ENCODE data around the gene EML4.

DNA sequence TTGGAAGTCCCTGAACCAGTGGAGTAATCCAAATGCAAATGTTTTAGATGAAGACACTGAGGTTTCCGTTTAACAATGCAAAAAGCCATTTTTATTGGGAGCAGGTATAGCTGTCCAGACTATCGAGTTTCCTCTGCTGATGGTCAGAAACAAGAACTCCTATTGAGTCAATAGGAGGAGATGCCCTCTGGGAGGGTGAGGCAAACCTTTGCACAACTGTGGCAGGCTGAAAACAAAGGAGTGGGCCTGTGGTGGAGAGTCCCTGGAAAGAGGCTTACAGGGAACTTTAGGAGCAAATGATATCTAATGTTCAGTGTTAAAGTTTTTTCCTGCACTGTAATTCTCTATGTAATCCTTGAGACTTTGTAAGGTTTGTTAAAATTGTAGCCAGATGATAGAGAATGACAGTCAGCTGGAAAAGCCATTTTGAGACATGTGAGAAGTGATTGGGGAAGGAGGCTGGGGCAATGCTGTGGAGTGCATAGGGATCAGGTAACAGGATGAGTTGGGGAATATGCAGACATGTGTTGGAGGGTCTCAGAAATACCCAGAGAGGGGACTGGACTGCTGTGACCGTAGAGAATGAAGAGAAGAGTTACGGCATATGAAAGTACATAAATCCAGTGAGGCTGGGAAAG is 15.1 kb upstream of the EML4 start:
- TF ChIP-seq, protein P1, sequence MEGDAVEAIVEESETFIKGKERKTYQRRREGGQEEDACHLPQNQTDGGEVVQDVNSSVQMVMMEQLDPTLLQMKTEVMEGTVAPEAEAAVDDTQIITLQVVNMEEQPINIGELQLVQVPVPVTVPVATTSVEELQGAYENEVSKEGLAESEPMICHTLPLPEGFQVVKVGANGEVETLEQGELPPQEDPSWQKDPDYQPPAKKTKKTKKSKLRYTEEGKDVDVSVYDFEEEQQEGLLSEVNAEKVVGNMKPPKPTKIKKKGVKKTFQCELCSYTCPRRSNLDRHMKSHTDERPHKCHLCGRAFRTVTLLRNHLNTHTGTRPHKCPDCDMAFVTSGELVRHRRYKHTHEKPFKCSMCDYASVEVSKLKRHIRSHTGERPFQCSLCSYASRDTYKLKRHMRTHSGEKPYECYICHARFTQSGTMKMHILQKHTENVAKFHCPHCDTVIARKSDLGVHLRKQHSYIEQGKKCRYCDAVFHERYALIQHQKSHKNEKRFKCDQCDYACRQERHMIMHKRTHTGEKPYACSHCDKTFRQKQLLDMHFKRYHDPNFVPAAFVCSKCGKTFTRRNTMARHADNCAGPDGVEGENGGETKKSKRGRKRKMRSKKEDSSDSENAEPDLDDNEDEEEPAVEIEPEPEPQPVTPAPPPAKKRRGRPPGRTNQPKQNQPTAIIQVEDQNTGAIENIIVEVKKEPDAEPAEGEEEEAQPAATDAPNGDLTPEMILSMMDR (conservative IDR thresholded peaks at IDR 0.05; ENCODE audit: low read length): no peak
- TF ChIP-seq EZH2phosphoT487 (IDR thresholded peaks at IDR 0.05; ENCODE audit: borderline replicate concordance): no peak
